Measurements from ENCODE around the gene OBP2A. TPM values are rescaled to one million over a fixed set of nuclear protein-coding genes. Genes with fewer than 3 reads are reported as not detected.

The OBP2A gene
- total and polyA plus RNA-seq, 10 of the 15 experiments (the other 5 are each of a cell fraction or from before 2014, with no cell fraction given), result not detected

GRCh38 chr9:135519179-135519971, 26.6 kb upstream of the OBP2A start (continued):
- TF ChIP-seq, protein P1, sequence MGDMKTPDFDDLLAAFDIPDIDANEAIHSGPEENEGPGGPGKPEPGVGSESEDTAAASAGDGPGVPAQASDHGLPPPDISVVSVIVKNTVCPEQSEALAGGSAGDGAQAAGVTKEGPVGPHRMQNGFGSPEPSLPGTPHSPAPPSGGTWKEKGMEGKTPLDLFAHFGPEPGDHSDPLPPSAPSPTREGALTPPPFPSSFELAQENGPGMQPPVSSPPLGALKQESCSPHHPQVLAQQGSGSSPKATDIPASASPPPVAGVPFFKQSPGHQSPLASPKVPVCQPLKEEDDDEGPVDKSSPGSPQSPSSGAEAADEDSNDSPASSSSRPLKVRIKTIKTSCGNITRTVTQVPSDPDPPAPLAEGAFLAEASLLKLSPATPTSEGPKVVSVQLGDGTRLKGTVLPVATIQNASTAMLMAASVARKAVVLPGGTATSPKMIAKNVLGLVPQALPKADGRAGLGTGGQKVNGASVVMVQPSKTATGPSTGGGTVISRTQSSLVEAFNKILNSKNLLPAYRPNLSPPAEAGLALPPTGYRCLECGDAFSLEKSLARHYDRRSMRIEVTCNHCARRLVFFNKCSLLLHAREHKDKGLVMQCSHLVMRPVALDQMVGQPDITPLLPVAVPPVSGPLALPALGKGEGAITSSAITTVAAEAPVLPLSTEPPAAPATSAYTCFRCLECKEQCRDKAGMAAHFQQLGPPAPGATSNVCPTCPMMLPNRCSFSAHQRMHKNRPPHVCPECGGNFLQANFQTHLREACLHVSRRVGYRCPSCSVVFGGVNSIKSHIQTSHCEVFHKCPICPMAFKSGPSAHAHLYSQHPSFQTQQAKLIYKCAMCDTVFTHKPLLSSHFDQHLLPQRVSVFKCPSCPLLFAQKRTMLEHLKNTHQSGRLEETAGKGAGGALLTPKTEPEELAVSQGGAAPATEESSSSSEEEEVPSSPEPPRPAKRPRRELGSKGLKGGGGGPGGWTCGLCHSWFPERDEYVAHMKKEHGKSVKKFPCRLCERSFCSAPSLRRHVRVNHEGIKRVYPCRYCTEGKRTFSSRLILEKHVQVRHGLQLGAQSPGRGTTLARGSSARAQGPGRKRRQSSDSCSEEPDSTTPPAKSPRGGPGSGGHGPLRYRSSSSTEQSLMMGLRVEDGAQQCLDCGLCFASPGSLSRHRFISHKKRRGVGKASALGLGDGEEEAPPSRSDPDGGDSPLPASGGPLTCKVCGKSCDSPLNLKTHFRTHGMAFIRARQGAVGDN (IDR thresholded peaks at IDR 0.05), result no peak
- TF ChIP-seq CHD2 (IDR thresholded peaks at IDR 0.05; ENCODE audit: borderline replicate concordance, low read depth, low read length), result no peak

DNA sequence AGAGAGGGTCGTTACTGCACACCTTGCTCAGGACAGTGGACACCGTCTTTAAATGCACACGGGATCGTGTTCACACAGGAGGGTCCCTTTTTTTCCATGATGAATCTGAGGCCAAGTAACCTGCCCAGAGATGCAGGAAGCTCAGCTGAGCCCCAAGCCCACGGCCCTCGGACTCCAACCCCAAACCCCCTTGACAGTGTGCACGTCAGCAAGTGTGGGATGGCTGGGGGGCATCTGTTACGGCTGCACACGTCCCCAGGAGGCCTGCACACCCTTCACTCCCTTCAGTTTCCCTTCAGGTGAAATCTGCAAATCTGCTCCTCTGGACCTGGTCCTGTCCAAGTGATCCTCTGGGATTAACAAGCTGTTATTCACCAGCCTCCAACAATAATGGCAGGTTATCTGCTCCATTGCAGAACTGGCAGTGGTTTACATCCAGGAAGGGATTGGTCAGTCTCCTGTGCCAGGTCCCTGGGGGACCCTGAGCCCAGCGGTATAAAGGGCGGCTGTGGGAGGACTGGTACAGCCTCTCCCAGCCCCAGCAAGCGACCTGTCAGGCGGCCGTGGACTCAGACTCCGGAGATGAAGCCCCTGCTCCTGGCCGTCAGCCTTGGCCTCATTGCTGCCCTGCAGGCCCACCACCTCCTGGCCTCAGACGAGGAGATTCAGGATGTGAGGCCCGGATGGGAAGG, 24.9 kb upstream of the OBP2A start, which contains the start of gene LCN1:
TSS of gene LCN1 (plus strand) at position 525 of the 692 bp plus-strand sequence. CDS start at position 583, 58 bp downstream.
- H4K20me1 ChIP-seq (ENCODE audit: control insufficient read depth, insufficient read depth), result no peaks in the 10 kb centered on the region
- no TSS peak for BruUV-seq (replicated peaks)
- RAD21 ChIA-PET (ENCODE audit: unreplicated experiment), result no interaction called here
- H3K36me3 ChIP-seq (ENCODE audit: control insufficient read depth in 2 of 2, insufficient read depth in 2 of 2, low read length in 1 of 2), result no peaks in the 10 kb centered on the region
- intact Hi-C loops (cut with micrococcal nuclease; ENCODE audit: unreplicated experiment) (no loop called here), in situ Hi-C loops (cut with MboI) (no loop called here)
- H3K4me3 ChIP-seq, result no peak within 1 kb of the TSS
- H3K27me3 ChIP-seq (replicated peaks in 1 of 2; ENCODE audit: control insufficient read depth in 2 of 2, insufficient read depth in 2 of 2, low read length in 1 of 2), result no peaks in the 10 kb centered on the region
- WGBS (ENCODE audit: insufficient coverage, insufficient replicate concordance, low lambda C conversion rate, missing lambda C conversion rate), result 34% methylated on average over 17 of the region's 18 CpGs
- ATAC-seq (no peak), FAIRE-seq (no peak), DNase-seq (ENCODE audit: low read depth, low spot score) (no peak)
- no peak within 1 kb of the TSS for H3K4me2 ChIP-seq (ENCODE audit: control insufficient read depth, insufficient read depth)
- CTCF ChIA-PET, result no interaction called here
- no peak within 1 kb of the TSS for H3K27ac ChIP-seq (ENCODE audit: control insufficient read depth, insufficient read depth)
- H3K9ac ChIP-seq (ENCODE audit: control insufficient read depth, insufficient read depth, low read length), result no peak within 1 kb of the TSS
- POLR2A ChIA-PET, result no interaction called here
- no peaks in the 10 kb centered on the region for H3K9me3 ChIP-seq (replicated peaks; ENCODE audit: control insufficient read depth, insufficient read depth, low read length)
- H3K4me1 ChIP-seq (ENCODE audit: control insufficient read depth, insufficient read depth, low read length), result no peaks in the 10 kb centered on the region
- TF ChIP-seq GATAD2B (conservative IDR thresholded peaks at IDR 0.05; ENCODE audit: low read depth), result no peak
- TF ChIP-seq KDM1A (IDR thresholded peaks at IDR 0.05; ENCODE audit: borderline replicate concordance), result no peak
- TF ChIP-seq CBFB (IDR thresholded peaks at IDR 0.05; ENCODE audit: low read depth), result no peak
- no peak for TF ChIP-seq HDAC6 (IDR thresholded peaks at IDR 0.05; ENCODE audit: unreplicated experiment)
- no peaks in the 10 kb centered on the region for H3K79me2 ChIP-seq (ENCODE audit: control insufficient read depth, insufficient read depth, low read length)
- no peak within 1 kb of the TSS for H2AFZ ChIP-seq (ENCODE audit: control insufficient read depth, low read depth, low read length)
- SMC1A ChIA-PET (ENCODE audit: uncharacterized antibody, unreplicated experiment), result no interaction called here

All from GM12878 (cell line).